BLaER1 treated with 17β-estradiol and CSF1 and Interleukin-3, amounts not matched to agents 10 nM and 100 nM (cell line): Measurements from ENCODE around the gene PAPOLB.

ENCODE experiments used
- H3K27ac ChIP-seq, 11 experiments: shearing (Covaris generic); formaldehyde crosslinking; 2 replicates each; pipeline ENCODE4 v1.8.1; 2022
- H3K27me3 ChIP-seq, 11 experiments: shearing (Covaris generic); formaldehyde crosslinking; 2 replicates each; pipeline ENCODE4 v1.8.1; 2022
- H3K36me3 ChIP-seq, 11 experiments: shearing (Covaris generic); formaldehyde crosslinking; 2 replicates each; pipeline ENCODE4 v1.8.1; 2022
- H3K4me1 ChIP-seq, 10 experiments: shearing (Covaris generic); formaldehyde crosslinking; 2 replicates each; pipeline ENCODE4 v1.8.1; 2022
- H3K4me2 ChIP-seq, 11 experiments: shearing (Covaris generic); formaldehyde crosslinking; 2 replicates each; pipeline ENCODE4 v1.8.1; 2022
- H3K4me3 ChIP-seq, 10 experiments: shearing (Covaris generic); formaldehyde crosslinking; 2 replicates each; pipeline ENCODE4 v1.8.1; 2022
- H3K9ac ChIP-seq, 11 experiments: shearing (Covaris generic); formaldehyde crosslinking; 2 replicates each; pipeline ENCODE4 v1.8.1; 2022
- H3K9me3 ChIP-seq, 11 experiments: shearing (Covaris generic); formaldehyde crosslinking; replicated peaks in 1 of 11; 2 replicates each; pipeline ENCODE4 v1.8.1; 2022
- H4K20me1 ChIP-seq, 11 experiments: shearing (Covaris generic); formaldehyde crosslinking; 2 replicates each; pipeline ENCODE4 v1.8.1; 2022
- Cebpa-rat ChIP-seq, 11 experiments: shearing (Covaris generic); IDR thresholded peaks; 2 replicates each; pipeline ENCODE4 v1.8.1; 2022

Gene PAPOLB

GRCh38 chr7:4856336-4857057, 5.3 kb downstream of the PAPOLB start:
- no peak overlapping the region for H3K27ac ChIP-seq

DNA sequence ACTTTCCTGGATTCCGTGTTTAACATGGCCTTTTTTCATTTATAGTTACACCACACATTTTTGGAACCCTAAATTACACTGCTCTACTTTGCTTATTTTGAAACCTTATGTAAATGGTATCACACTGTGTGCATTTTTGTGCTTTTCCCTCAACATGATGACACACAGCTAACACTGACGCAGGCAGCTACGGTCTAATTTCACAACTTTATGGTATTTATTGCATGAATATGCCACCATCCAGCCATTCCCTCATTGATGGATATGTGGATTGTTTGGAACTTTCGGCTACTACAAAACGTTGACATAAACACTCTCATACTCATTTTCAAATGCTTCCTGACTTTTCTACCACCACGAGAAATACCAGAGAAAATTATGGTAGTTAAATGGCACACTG, 6.9 kb downstream of the PAPOLB start:
- H4K20me1 ChIP-seq, result no peaks in the 10 kb centered on the region
- no peak overlapping the region for H3K4me3 ChIP-seq
- no peak for TF ChIP-seq Cebpa-rat (IDR thresholded peaks at IDR 0.05)
- peaks cover 0 to 13% (median 0%) of the 10 kb centered on the region in 11 experiments; a peak in 5 of 22 replicates for H3K36me3 ChIP-seq
- no peak overlapping the region for H3K9ac ChIP-seq
- H3K27ac ChIP-seq, result no peak overlapping the region
- no peak overlapping the region for H3K4me2 ChIP-seq
- no peaks in the 10 kb centered on the region for H3K27me3 ChIP-seq
- peaks cover 13 to 33% (median 28%) of the 10 kb centered on the region in 11 experiments; a peak in 20 of 22 replicates for H3K9me3 ChIP-seq
- peaks cover 7 to 28% (median 16%) of the 10 kb centered on the region in 10 experiments; a peak in 15 of 20 replicates for H3K4me1 ChIP-seq

More at GRCh38 chr7:4856336-4857057, 5.3 kb downstream of the PAPOLB start:
- no peak for TF ChIP-seq Cebpa-rat (IDR thresholded peaks at IDR 0.05)
- H3K4me2 ChIP-seq, result no peak overlapping the region
- H3K4me1 ChIP-seq, result peaks cover 7 to 18% (median 14%) of the 10 kb centered on the region in 10 experiments; a peak in 15 of 20 replicates
- H3K9ac ChIP-seq, result no peak overlapping the region
- peaks cover 6 to 28% (median 20%) of the 10 kb centered on the region in 11 experiments; a peak in 20 of 22 replicates for H3K9me3 ChIP-seq
- H3K4me3 ChIP-seq, result no peak overlapping the region
- no peaks in the 10 kb centered on the region for H4K20me1 ChIP-seq
- peaks cover 0 to 5% (median 0%) of the 10 kb centered on the region in 11 experiments; a peak in 5 of 22 replicates for H3K36me3 ChIP-seq
- no peaks in the 10 kb centered on the region for H3K27me3 ChIP-seq

DNA sequence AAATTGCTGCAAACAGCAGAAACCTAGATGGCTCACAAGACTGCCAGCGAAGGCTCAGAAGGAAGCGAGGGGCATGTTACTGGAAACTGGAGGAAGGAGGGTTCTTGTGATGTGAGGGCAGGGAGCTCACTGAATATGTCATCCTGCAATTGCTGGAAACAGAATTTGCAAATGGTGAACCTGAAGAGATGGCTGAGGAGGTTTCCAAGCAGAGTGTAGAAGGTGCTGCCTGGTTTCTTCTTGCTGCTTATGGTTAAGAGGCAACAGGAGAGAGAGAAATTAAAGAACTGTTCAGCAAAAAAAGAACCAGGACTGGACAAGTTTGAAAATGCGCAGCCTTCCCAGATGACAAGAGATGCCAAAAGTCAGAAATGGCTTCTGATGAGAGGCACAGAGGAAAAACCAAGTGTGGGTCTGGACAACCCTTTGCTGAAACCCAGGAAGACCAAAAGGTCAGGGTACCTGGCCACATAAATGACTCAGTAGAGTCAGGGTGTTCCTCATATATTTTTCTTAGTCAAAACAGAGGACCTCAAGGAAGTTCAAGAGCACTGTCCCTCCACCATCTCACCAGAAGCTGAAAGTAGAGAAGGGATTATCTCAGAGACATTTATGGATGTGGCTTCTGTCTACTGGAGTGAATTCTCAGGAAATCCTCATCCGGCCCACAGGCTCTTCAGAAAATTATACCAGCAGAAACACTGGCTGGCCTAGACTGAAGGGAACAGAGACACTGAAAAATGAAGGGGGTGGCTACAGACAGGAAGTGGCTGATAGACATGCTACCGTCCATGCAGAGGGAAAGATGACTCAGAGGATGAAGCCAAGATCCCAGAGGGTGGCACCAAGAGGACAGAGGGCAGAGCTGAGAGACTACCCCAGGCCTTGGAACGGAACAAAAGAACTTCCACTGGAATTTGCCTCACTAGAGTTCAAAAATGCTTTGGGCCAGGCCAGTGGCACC, 10.1 kb downstream of the PAPOLB start:
- Histone ChIP-seq H3K9ac (no peak overlapping the region), H3K9me3 (peaks cover 8 to 33% (median 26%) of the 10 kb centered on the region in 11 experiments; a peak in 20 of 22 replicates), H3K4me1 (peaks cover 8 to 28% (median 15%) of the 10 kb centered on the region in 10 experiments; a peak in 16 of 20 replicates), H3K36me3 (peaks cover 0 to 13% (median 0%) of the 10 kb centered on the region in 11 experiments; a peak in 5 of 22 replicates), H3K4me2 (peak overlapping the region in 9 of 11 experiments; percentile 20 to 81 (median 50); a peak in 17 of 22 replicates), H3K27me3 (no peaks in the 10 kb centered on the region), H3K4me3 (no peak overlapping the region; a peak in 1 of 20 replicates), H4K20me1 (no peaks in the 10 kb centered on the region), H3K27ac (peak overlapping the region in 5 of 11 experiments; percentile 0 to 62 (median 58); a peak in 8 of 22 replicates)
- TF ChIP-seq Cebpa-rat (IDR thresholded peaks at IDR 0.05), result no peak

DNA sequence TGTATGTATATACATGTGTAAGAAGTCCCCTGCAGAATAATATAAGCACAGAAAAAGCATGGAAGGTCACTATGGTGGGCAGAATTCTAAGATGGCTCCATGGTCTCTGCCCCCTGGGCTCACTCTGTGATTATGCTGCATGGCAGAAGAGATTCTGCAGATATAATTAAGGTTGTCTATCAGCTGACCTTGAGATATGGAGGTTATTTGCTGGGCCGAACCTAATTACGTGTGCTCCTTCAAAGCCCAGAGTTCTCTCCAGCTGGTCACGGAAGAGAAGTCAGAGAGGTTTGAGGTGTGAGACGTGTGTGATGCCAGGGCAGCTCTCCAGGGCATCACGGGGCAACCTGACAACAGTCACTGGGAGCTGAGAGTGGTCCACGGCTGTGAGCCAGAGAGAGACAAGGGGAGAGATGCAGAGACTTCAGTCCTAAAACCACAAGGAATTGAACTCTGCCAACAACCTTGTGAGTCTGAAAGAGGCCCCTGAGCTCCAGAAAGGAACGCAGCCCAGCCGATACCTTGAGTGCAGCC, 11.5 kb downstream of the PAPOLB start:
- TF ChIP-seq Cebpa-rat (IDR thresholded peaks at IDR 0.05), result no peak
- peaks cover 8 to 33% (median 26%) of the 10 kb centered on the region in 11 experiments; a peak in 20 of 22 replicates for H3K9me3 ChIP-seq
- no peak overlapping the region; a peak in 1 of 22 replicates for H3K4me2 ChIP-seq
- peaks cover 22 to 36% (median 27%) of the 10 kb centered on the region in 10 experiments for H3K4me1 ChIP-seq
- H3K36me3 ChIP-seq, result peaks cover 0 to 13% (median 0%) of the 10 kb centered on the region in 11 experiments; a peak in 5 of 22 replicates
- H3K27ac ChIP-seq, result no peak overlapping the region
- H3K27me3 ChIP-seq, result 0 out of 22 replicates have a peak, but pooled peaks cover 0 to under 1% (median 0%) of the 10 kb centered on the region in 11 experiments
- no peak overlapping the region for H3K4me3 ChIP-seq
- no peak overlapping the region for H3K9ac ChIP-seq
- H4K20me1 ChIP-seq, result no peaks in the 10 kb centered on the region

GRCh38 chr7:4849390-4849789, 12.4 kb downstream of the PAPOLB start:
- peaks cover 0 to 4% (median 0%) of the 10 kb centered on the region in 11 experiments; a peak in 1 of 22 replicates for H3K27me3 ChIP-seq
- no peak for TF ChIP-seq Cebpa-rat (IDR thresholded peaks at IDR 0.05)

DNA sequence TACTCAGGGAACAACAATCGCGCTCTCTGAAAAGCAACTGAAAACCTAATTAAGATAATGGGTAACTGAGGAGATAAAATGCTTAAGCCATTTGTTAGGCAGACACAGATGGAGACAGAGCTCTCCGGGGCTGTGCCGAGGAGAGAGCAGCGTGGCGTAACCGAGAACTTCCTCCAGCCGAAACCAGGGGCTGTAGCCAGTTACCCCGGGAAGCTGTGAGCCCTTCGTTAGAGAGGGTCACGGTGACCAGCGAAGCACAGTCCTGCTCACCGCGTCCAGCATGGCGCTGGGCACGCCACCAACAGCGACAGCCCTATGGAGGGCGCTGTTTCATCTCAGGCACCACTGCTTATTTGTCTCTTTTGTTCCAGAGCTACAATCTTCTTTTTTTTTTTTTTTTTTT, 16.1 kb downstream of the PAPOLB start:
- H3K27ac ChIP-seq, result peak overlapping the region in 8 of 11 experiments; percentile 45 to 67 (median 54); a peak in 16 of 22 replicates
- H3K9ac ChIP-seq, result peak overlapping the region; percentile 17 to 75 (median 65); a peak in 19 of 22 replicates
- H4K20me1 ChIP-seq, result no peaks in the 10 kb centered on the region
- peaks cover 17 to 41% (median 33%) of the 10 kb centered on the region in 10 experiments for H3K4me1 ChIP-seq
- peaks cover 0 to 11% (median 0%) of the 10 kb centered on the region in 11 experiments; a peak in 1 of 22 replicates for H3K27me3 ChIP-seq
- H3K4me2 ChIP-seq, result peak overlapping the region; percentile 73 to 92 (median 86)
- TF ChIP-seq Cebpa-rat (IDR thresholded peaks at IDR 0.05), result no peak
- peaks cover 0 to 3% (median 0%) of the 10 kb centered on the region in 11 experiments; a peak in 2 of 22 replicates for H3K36me3 ChIP-seq
- H3K4me3 ChIP-seq, result peak overlapping the region; percentile 26 to 67 (median 50); a peak in 19 of 20 replicates
- H3K9me3 ChIP-seq, result peaks cover 1 to 5% (median 3%) of the 10 kb centered on the region in 11 experiments; a peak in 19 of 22 replicates

More at GRCh38 chr7:4849390-4849789, 12.4 kb downstream of the PAPOLB start:
- Histone ChIP-seq H3K27ac (no peak overlapping the region), H3K4me1 (peaks cover 26 to 41% (median 34%) of the 10 kb centered on the region in 10 experiments), H4K20me1 (no peaks in the 10 kb centered on the region), H3K9ac (no peak overlapping the region), H3K4me2 (no peak overlapping the region), H3K9me3 (peaks cover 8 to 33% (median 26%) of the 10 kb centered on the region in 11 experiments; a peak in 20 of 22 replicates), H3K36me3 (peaks cover 0 to 13% (median 0%) of the 10 kb centered on the region in 11 experiments; a peak in 5 of 22 replicates), H3K4me3 (no peak overlapping the region)

DNA sequence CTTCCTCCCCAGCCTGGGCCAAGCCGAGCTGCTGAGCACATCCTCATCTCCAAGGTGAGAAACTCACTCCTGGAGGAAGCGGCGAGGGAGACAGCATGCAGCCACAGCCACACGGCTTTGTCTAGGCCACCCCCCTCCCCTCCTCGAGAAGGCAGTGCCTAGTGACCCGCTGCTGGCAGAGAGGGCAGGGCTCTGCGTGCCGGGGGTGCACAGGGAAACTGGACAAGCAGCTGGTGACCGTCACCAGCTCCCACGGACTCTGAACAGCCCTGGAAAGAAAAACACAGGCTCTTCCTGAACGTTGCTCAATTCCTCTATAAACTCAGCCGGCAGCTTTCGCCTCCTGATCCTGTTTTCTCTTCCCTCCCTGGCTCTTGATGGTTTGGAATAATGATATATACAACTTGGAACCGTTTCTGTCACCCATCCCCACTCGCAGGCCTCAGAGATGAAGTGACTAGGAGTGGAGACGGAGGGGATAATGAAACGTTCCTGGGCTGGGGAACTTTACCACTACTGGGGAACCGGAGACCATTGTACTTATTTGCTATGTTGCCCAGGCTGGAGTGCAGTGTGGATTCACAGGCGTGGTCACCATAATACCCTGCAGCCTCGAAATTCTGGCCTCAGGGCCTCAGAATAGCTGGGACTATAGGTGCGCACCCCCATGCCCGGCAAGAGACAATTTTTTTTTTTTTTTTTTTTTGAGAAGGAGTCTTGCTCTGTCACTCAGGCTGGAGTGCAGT, 19.3 kb downstream of the PAPOLB start:
- no peaks in the 10 kb centered on the region for H3K9me3 ChIP-seq
- no peak overlapping the region for H3K4me2 ChIP-seq
- no peak for TF ChIP-seq Cebpa-rat (IDR thresholded peaks at IDR 0.05)
- H3K36me3 ChIP-seq, result no peaks in the 10 kb centered on the region
- no peak overlapping the region for H3K27ac ChIP-seq
- H3K4me1 ChIP-seq, result peaks cover 32 to 73% (median 64%) of the 10 kb centered on the region in 10 experiments
- peaks cover 0 to 16% (median 13%) of the 10 kb centered on the region in 11 experiments; a peak in 14 of 22 replicates for H4K20me1 ChIP-seq
- H3K4me3 ChIP-seq, result no peak overlapping the region
- H3K9ac ChIP-seq, result no peak overlapping the region
- H3K27me3 ChIP-seq, result peaks cover 0 to 33% (median 0%) of the 10 kb centered on the region in 11 experiments; a peak in 6 of 22 replicates
